ENCODE results near the gene SEMA4A.

SEMA4A gene

DNA sequence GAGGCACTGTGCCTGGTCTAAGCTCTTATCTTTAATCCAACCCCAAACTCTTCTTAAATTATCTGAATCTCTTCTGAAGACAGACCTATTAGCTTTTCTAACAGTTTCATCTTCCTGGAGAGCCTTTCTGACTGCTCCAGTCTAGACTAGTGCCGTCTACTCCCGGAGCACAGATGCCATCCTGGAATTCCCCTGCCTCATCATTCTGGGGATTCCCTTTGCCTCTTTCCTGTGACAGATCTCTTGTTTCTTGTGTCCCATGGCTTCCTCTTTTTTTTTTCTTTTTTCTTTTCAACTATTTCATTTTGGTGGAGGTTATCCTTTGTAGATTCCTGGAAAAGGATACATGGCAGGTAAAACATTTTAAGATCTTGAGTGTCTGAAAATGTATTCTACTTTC, 11.7 kb downstream of the SEMA4A start:
- Histone ChIP-seq H3K27ac (peak overlapping the region; percentile 26), H3K9me3 (no peaks in the 10 kb centered on the region), H3K4me1 (ENCODE audit: control insufficient read depth in 1 of 2, insufficient read depth in 1 of 2, low read depth in 1 of 2, low read length in 1 of 2) (peaks cover 7 to 8% of the 10 kb centered on the region in 2 experiments), H3K27me3 (no peaks in the 10 kb centered on the region), H3K4me3 (ENCODE audit: low read depth in 1 of 2, low read length in 1 of 2) (no peak overlapping the region), H3K36me3 (peaks cover 96% of the 10 kb centered on the region)
- TF ChIP-seq, protein P1, sequence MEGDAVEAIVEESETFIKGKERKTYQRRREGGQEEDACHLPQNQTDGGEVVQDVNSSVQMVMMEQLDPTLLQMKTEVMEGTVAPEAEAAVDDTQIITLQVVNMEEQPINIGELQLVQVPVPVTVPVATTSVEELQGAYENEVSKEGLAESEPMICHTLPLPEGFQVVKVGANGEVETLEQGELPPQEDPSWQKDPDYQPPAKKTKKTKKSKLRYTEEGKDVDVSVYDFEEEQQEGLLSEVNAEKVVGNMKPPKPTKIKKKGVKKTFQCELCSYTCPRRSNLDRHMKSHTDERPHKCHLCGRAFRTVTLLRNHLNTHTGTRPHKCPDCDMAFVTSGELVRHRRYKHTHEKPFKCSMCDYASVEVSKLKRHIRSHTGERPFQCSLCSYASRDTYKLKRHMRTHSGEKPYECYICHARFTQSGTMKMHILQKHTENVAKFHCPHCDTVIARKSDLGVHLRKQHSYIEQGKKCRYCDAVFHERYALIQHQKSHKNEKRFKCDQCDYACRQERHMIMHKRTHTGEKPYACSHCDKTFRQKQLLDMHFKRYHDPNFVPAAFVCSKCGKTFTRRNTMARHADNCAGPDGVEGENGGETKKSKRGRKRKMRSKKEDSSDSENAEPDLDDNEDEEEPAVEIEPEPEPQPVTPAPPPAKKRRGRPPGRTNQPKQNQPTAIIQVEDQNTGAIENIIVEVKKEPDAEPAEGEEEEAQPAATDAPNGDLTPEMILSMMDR (IDR thresholded peaks at IDR 0.05) = no peak

DNA sequence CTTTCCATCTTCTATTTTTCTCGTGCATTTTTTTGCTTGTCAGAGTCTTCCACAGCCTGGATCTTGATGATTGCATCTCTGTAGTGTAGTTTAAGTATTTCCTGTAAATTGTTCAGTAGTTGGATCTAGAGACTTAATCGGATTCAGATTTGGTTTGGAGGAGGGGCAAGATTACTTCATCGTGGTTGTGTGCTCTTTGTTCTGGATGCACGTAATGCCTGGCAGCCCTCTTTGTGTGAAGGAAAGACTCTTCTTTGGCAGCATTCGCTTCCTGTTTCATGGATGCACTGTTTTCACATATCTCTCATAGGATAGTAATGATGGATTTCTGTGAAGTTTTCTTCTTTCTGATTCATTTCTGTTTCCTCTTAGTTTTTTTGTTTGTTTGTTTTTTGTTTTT, 14.2 kb downstream of the SEMA4A start:
- Histone ChIP-seq H3K36me3 (peaks cover 94% of the 10 kb centered on the region), H3K9me3 (no peaks in the 10 kb centered on the region), H3K4me3 (ENCODE audit: low read depth in 1 of 2, low read length in 1 of 2) (no peak overlapping the region), H3K27me3 (no peaks in the 10 kb centered on the region), H3K4me1 (ENCODE audit: control insufficient read depth in 1 of 2, insufficient read depth in 1 of 2, low read depth in 1 of 2, low read length in 1 of 2) (no peaks in the 10 kb centered on the region), H3K27ac (no peak overlapping the region)
- TF ChIP-seq, protein P1 (IDR thresholded peaks at IDR 0.05) = no peak

DNA sequence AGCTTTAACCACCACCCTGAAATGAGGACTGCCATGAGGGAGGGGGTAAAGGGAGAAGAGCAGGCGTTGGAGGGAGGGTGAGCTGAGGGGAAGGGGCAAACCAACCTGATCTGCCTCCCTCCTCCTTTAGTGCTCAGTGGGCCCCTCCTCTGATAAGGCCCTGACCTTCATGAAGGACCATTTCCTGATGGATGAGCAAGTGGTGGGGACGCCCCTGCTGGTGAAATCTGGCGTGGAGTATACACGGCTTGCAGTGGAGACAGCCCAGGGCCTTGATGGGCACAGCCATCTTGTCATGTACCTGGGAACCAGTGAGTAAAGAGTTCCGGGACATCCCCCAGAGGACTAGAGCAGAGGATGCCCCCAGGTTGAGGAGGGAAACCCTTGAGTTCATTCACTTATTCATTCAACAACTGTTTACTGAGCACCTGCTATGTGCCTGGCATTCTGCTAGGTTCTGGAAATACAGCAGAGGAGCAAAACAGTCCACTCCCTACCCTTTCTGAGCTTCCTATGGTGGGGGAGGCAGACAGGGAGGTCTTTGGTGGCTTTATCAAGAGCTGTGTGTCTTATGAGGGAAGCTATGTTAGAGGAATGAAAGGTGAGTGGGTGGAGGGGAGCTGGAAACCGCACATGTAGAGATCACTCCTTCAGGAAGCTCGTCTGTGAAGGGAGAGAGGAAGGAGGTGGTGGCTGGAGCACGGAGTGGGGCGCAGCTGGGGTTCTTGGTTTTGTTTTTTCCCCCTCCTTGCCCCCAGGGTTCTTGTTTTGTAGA, 19.5 kb downstream of the SEMA4A start:
- TF ChIP-seq, protein P1 (IDR thresholded peaks at IDR 0.05) = no peak
- H3K9me3 ChIP-seq = no peaks in the 10 kb centered on the region
- H3K27ac ChIP-seq = no peak overlapping the region
- no peaks in the 10 kb centered on the region for H3K27me3 ChIP-seq
- H3K4me1 ChIP-seq (ENCODE audit: control insufficient read depth in 1 of 2, insufficient read depth in 1 of 2, low read depth in 1 of 2, low read length in 1 of 2) = no peaks in the 10 kb centered on the region
- peaks cover 95% of the 10 kb centered on the region for H3K36me3 ChIP-seq
- H3K4me3 ChIP-seq (ENCODE audit: low read depth in 1 of 2, low read length in 1 of 2) = no peak overlapping the region

DNA sequence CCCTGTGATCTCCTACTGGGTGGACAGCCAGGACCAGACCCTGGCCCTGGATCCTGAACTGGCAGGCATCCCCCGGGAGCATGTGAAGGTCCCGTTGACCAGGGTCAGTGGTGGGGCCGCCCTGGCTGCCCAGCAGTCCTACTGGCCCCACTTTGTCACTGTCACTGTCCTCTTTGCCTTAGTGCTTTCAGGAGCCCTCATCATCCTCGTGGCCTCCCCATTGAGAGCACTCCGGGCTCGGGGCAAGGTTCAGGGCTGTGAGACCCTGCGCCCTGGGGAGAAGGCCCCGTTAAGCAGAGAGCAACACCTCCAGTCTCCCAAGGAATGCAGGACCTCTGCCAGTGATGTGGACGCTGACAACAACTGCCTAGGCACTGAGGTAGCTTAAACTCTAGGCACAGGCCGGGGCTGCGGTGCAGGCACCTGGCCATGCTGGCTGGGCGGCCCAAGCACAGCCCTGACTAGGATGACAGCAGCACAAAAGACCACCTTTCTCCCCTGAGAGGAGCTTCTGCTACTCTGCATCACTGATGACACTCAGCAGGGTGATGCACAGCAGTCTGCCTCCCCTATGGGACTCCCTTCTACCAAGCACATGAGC, 23.3 kb downstream of the SEMA4A start:
- no peak overlapping the region for H3K4me3 ChIP-seq (ENCODE audit: low read depth in 1 of 2, low read length in 1 of 2)
- TF ChIP-seq, protein P1 (IDR thresholded peaks at IDR 0.05) = no peak
- H3K9me3 ChIP-seq = no peaks in the 10 kb centered on the region
- no peaks in the 10 kb centered on the region for H3K27me3 ChIP-seq
- H3K27ac ChIP-seq = peak overlapping the region; percentile 52
- no peaks in the 10 kb centered on the region for H3K4me1 ChIP-seq (ENCODE audit: control insufficient read depth in 1 of 2, insufficient read depth in 1 of 2, low read depth in 1 of 2, low read length in 1 of 2)
- H3K36me3 ChIP-seq = peaks cover 84% of the 10 kb centered on the region

DNA sequence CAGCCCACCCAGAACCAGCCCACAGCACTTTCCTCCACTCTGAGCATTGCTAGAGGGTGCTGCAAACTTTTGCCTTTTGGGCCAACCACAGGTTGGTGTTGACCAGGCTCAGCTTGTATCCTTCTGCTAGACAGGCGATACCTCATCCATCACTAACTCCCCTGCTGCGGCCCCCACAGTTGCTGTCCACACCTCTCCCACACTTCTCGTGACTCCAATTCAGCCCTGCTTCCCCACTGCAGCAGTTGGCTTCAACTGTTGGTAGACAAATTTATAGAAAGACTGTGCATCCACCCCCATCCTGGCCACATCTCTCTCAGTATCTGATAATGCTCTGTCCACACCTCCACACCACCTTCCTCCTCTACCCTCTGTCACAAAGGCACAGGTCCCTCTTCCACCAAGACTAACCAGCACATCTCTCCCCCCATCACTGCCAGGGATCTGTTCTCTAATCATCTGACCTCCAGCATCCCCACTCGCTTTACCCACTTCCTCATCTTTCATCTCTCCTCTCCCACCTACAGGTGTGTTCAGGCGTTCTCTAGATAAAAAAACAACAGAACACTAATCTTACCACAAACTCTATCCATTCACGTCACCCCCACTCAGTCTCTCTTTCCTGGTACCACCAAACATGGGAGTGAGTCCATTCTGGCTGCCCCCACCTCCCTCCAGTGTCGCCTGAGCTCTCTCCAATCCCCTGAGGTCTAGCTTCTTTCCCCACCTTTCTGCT, 24.7 kb downstream of the SEMA4A start:
- no peaks in the 10 kb centered on the region for H3K4me1 ChIP-seq (ENCODE audit: control insufficient read depth in 1 of 2, insufficient read depth in 1 of 2, low read depth in 1 of 2, low read length in 1 of 2)
- no peaks in the 10 kb centered on the region for H3K9me3 ChIP-seq
- H3K27me3 ChIP-seq = no peaks in the 10 kb centered on the region
- H3K36me3 ChIP-seq = peaks cover 83% of the 10 kb centered on the region
- H3K27ac ChIP-seq = peak overlapping the region; percentile 52
- TF ChIP-seq, protein P1 (IDR thresholded peaks at IDR 0.05) = no peak
- no peak overlapping the region for H3K4me3 ChIP-seq (ENCODE audit: low read depth in 1 of 2, low read length in 1 of 2)
